Measurements from ENCODE around the gene AXIN1.

DNA sequence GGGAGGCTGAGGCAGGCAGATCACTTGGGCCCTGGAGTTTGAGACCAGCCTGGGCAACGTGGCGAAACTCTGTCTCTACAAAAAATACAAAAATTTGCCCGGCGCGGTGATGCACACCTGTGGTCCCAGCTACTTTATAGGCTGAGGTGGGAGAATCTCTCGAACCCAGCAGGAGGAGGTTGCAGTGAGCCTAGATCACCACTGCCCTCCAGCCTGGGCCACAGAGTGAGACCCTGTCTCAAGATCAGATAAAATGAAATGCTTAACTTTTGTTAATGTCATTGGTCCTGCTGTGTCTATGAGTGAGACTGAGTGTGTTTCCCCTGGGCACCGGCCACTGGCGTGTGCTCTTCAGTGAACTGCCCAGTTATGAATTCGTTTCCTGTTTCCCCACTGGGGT lies 107.4 kb downstream of the AXIN1 start:
- TF ChIP-seq, protein P1, sequence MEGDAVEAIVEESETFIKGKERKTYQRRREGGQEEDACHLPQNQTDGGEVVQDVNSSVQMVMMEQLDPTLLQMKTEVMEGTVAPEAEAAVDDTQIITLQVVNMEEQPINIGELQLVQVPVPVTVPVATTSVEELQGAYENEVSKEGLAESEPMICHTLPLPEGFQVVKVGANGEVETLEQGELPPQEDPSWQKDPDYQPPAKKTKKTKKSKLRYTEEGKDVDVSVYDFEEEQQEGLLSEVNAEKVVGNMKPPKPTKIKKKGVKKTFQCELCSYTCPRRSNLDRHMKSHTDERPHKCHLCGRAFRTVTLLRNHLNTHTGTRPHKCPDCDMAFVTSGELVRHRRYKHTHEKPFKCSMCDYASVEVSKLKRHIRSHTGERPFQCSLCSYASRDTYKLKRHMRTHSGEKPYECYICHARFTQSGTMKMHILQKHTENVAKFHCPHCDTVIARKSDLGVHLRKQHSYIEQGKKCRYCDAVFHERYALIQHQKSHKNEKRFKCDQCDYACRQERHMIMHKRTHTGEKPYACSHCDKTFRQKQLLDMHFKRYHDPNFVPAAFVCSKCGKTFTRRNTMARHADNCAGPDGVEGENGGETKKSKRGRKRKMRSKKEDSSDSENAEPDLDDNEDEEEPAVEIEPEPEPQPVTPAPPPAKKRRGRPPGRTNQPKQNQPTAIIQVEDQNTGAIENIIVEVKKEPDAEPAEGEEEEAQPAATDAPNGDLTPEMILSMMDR (conservative IDR thresholded peaks at IDR 0.05; ENCODE audit: low read depth, low read length) = no peak
- no peak for TF ChIP-seq EZH2 (IDR thresholded peaks at IDR 0.05; ENCODE audit: borderline replicate concordance, low read depth, low read length, poor library complexity, severe bottlenecking)
